ENCODE measurements around the gene CRELD1. TPM values are rescaled to one million over a fixed set of nuclear protein-coding genes. Genes with fewer than 3 reads are reported as not detected.

Gene CRELD1
- total and polyA plus RNA-seq, 10 of the 15 experiments (the other 5 are each of a cell fraction or from before 2014, with no cell fraction given) = 1.3 to 15.9 (median 8.8) TPM

- TF ChIP-seq CUX1 (IDR thresholded peaks at IDR 0.05; ENCODE audit: insufficient replicate concordance, low read depth, low read length) (no peak), BACH1 (IDR thresholded peaks at IDR 0.05; ENCODE audit: borderline replicate concordance) (no peak), HCFC1 (IDR thresholded peaks at IDR 0.05; ENCODE audit: low read length) (peak; percentile 31; the same call in 1 of the 2 replicates)
These were observed at the start of gene CRELD1 (continued) for GRCh38 chr3:9933561-9934234.

- H3K4me2 ChIP-seq (ENCODE audit: control insufficient read depth, insufficient read depth) = no peak overlapping the region
- no peak for ATAC-seq
- TF ChIP-seq RAD21 (IDR thresholded peaks at IDR 0.05; ENCODE audit: insufficient read depth, low read depth, low read length) = no peak
- TF ChIP-seq SRF (IDR thresholded peaks at IDR 0.05; ENCODE audit: low read depth in 2 of 2, low read length in 2 of 2) = no peak
- TF ChIP-seq MEF2A (IDR thresholded peaks at IDR 0.05; ENCODE audit: insufficient read depth, low read depth, low read length) = no peak
- no peak for TF ChIP-seq CEBPZ (IDR thresholded peaks at IDR 0.05; ENCODE audit: low read depth, low read length)
- no peak for TF ChIP-seq USF2 (IDR thresholded peaks at IDR 0.05; ENCODE audit: borderline replicate concordance, low read depth, low read length)
- no peak for TF ChIP-seq ZBED1 (IDR thresholded peaks at IDR 0.05; ENCODE audit: borderline replicate concordance)
- no peak for TF ChIP-seq SMARCA5 (IDR thresholded peaks at IDR 0.05)
- no peak for TF ChIP-seq HDGF (IDR thresholded peaks at IDR 0.05)
These were observed 49.0 kb upstream of the CRELD1 start for GRCh38 chr3:9884555-9885165.

More at GRCh38 chr3:9884555-9885165, 49.0 kb upstream of the CRELD1 start:
- H2AFZ ChIP-seq (ENCODE audit: control insufficient read depth, low read depth, low read length) = no peak overlapping the region; the same call in 1 of the 2 replicates
- H3K4me1 ChIP-seq (ENCODE audit: control insufficient read depth, insufficient read depth, low read length) = peaks cover 2% of the 10 kb centered on the region
- ChIA-PET CTCF (interaction anchor here (1.3 to 2.0 kb wide), 2 partner anchors 13 to 14 kb away, joined by 3 to 7 read pairs; no protein-coding TSS in a partner anchor), RAD21 (ENCODE audit: unreplicated experiment) (no interaction called here), POLR2A (interaction anchor here (0.5 kb wide), 1 partner anchor 489 kb away, joined by 3 read pairs; no protein-coding TSS in a partner anchor), SMC1A (ENCODE audit: uncharacterized antibody, unreplicated experiment) (interaction anchor here (1.9 kb wide), 1 partner anchor 48 kb away, joined by 5 read pairs; no protein-coding TSS in a partner anchor)
- no peaks in the 10 kb centered on the region for H3K36me3 ChIP-seq (ENCODE audit: control insufficient read depth in 2 of 2, insufficient read depth in 2 of 2, low read length in 1 of 2)
- no peaks in the 10 kb centered on the region for H3K9me3 ChIP-seq (replicated peaks; ENCODE audit: control insufficient read depth, insufficient read depth, low read length)
- FAIRE-seq = no peak
- no peak overlapping the region for H3K27ac ChIP-seq (ENCODE audit: control insufficient read depth, insufficient read depth)
- no peaks in the 10 kb centered on the region for H4K20me1 ChIP-seq (ENCODE audit: control insufficient read depth, insufficient read depth)
- intact Hi-C loops (cut with micrococcal nuclease; ENCODE audit: unreplicated experiment) = no loop called here
- no peaks in the 10 kb centered on the region for H3K27me3 ChIP-seq (replicated peaks in 1 of 2; ENCODE audit: control insufficient read depth in 2 of 2, insufficient read depth in 2 of 2, low read length in 1 of 2)
- WGBS (ENCODE audit: insufficient coverage, insufficient replicate concordance, low lambda C conversion rate, missing lambda C conversion rate) = 55% methylated on average over 11 of the region's 11 CpGs
- in situ Hi-C loops (cut with MboI) = no loop called here
- no peak overlapping the region for H3K9ac ChIP-seq (ENCODE audit: control insufficient read depth, insufficient read depth, low read length)
- no peaks in the 10 kb centered on the region for H3K79me2 ChIP-seq (ENCODE audit: control insufficient read depth, insufficient read depth, low read length)
- DNase-seq (ENCODE audit: low read depth, low spot score) = no peak
- BruUV-seq (replicated peaks) = no TSS peak
- no peak overlapping the region for H3K4me3 ChIP-seq
